NCI-H526 (cell line): ENCODE measurements around the gene PLAA.

Experiments
- DNase-seq, 2 experiments: peaks; one replicate each; lab custom pipeline; 2025; lab: John Stamatoyannopoulos, UW

The PLAA gene

GRCh38 chr9:26946753-26947727 lies at the start of gene PLAA:
Gene PLAA (minus strand): TSS chr9:26947242. CDS start chr9:26947045, 197 bp downstream.
- peak; percentile 83 to 93 for DNase-seq

- DNase-seq: no peak
Observed at GRCh38 chr9:26995810-26996209, 48.8 kb upstream of the PLAA start.

- DNase-seq: no peak
Observed at GRCh38 chr9:26983340-26983739, 36.3 kb upstream of the PLAA start.

- peak in 1 of 2 experiments; percentile 33 for DNase-seq
Observed at GRCh38 chr9:26975728-26976707, 29.0 kb upstream of the PLAA start.

GRCh38 chr9:26974927-26975326 lies 27.9 kb upstream of the PLAA start:
- no peak for DNase-seq

- no peak for DNase-seq
Observed at GRCh38 chr9:26973989-26974388, 26.9 kb upstream of the PLAA start.

GRCh38 chr9:26971721-26972120 lies 24.7 kb upstream of the PLAA start:
- DNase-seq: no peak

- no peak for DNase-seq
Observed at GRCh38 chr9:26956860-26957233, 9.8 kb upstream of the PLAA start.

GRCh38 chr9:26955921-26956859 lies 9.1 kb upstream of the PLAA start, which contains the start of gene IFT74:
Gene IFT74 (plus strand): TSS chr9:26956412. CDS start chr9:26961968, 5,556 bp downstream.
- DNase-seq: peak; percentile 95 to 98

- DNase-seq: peak in 1 of 2 experiments; percentile 2
Observed at GRCh38 chr9:26955222-26955903, 8.3 kb upstream of the PLAA start.

GRCh38 chr9:26954050-26954508 lies 7.0 kb upstream of the PLAA start:
- DNase-seq: no peak

GRCh38 chr9:26951794-26952193 lies 4.8 kb upstream of the PLAA start:
- DNase-seq: no peak

GRCh38 chr9:26950521-26950920 lies 3.5 kb upstream of the PLAA start:
- DNase-seq: no peak

GRCh38 chr9:26949637-26950069 lies 2.6 kb upstream of the PLAA start:
- DNase-seq: no peak

GRCh38 chr9:26947736-26948135 lies 694 bp upstream of the PLAA start:
- peak in 1 of 2 experiments; percentile 12 for DNase-seq

- no peak for DNase-seq
Observed at GRCh38 chr9:26945591-26945990, 1.5 kb downstream of the PLAA start.

GRCh38 chr9:26940779-26941178 lies 6.3 kb downstream of the PLAA start:
- no peak for DNase-seq

GRCh38 chr9:26939955-26940711 lies 6.9 kb downstream of the PLAA start:
- no peak for DNase-seq

GRCh38 chr9:26937816-26938371 lies 9.1 kb downstream of the PLAA start:
- no peak for DNase-seq
